Endothelial cell of umbilical vein (primary cell): ENCODE data around the gene SLC38A2. TPM values are rescaled to one million over a fixed set of nuclear protein-coding genes. Genes with fewer than 3 reads are reported as not detected.
A peak's percentile ranks its signal among the peaks of the same experiment; 100 is the strongest.

Source experiments
- BruUV-seq: library from RNA; stranded (reverse); fragments of 400-500 nt; replicated peaks from 2 replicates; lab custom pipeline; 2021; lab: Mats Ljungman, UMichigan
- CTCF ChIA-PET: fragments of 300-600, 350-600 bp; sonication (Branson Sonifier 250); formaldehyde crosslinking; loops from one replicate; lab custom pipeline; 2021; ENCODE audit warnings: antibody characterized with exemption, inconsistent platforms; lab: Charles Lee
- POLR2A ChIA-PET: fragments of 300-600, 350-600 bp; sonication (Branson Sonifier 250); formaldehyde crosslinking; loops from one replicate; lab custom pipeline; 2021; ENCODE audit warnings: antibody characterized with exemption, inconsistent platforms; lab: Charles Lee
- DNase-seq: peaks from one replicate; pipeline ENCODE4 v3.0.0-alpha.2; 2011; ENCODE audit warnings: low read depth, low spot score
- FAIRE-seq: peaks from 2 replicates; lab custom pipeline; 2011; peaks lifted over from hg19 to GRCh38; lab: Jason Lieb, UNC
- H2AFZ ChIP-seq: 2 replicates; pipeline ENCODE4 v1.6.0; 2012; ENCODE audit warnings: low read depth, low read length, control low read depth, inconsistent platforms
- H3K27ac ChIP-seq: 2 replicates; pipeline ENCODE4 v1.5.1; 2011; ENCODE audit warnings: low read depth, mild to moderate bottlenecking, control low read depth, low read length, moderate library complexity; ENCODE audit not compliant: insufficient read depth
- H3K27me3 ChIP-seq, 2 experiments: 2 replicates each; pipeline versions ENCODE4 v1.6.0 to v1.6.1; 2011; ENCODE audit warnings: low read length in 2 of 2, mixed read lengths in 1 of 2; ENCODE audit not compliant: control insufficient read depth in 2 of 2, insufficient read depth in 2 of 2
- H3K36me3 ChIP-seq, 2 experiments: 2 replicates in 1 of 2; 3 replicates in 1 of 2; pipeline ENCODE4 v1.5.1; 2011; ENCODE audit warnings: low read length in 2 of 2, mild to moderate bottlenecking in 1 of 2, moderate library complexity in 1 of 2; ENCODE audit not compliant: control insufficient read depth in 2 of 2, insufficient read depth in 2 of 2; ENCODE audit errors: extremely low read depth in 1 of 2
- H3K4me1 ChIP-seq: 3 replicates; pipeline ENCODE4 v1.5.1; 2011; ENCODE audit warnings: mild to moderate bottlenecking, low read length; ENCODE audit not compliant: control insufficient read depth, insufficient read depth; ENCODE audit errors: extremely low read depth
- H3K4me2 ChIP-seq: 2 replicates; pipeline ENCODE4 v1.6.1; 2011; ENCODE audit warnings: low read length, control low read depth, mixed read lengths; ENCODE audit not compliant: insufficient read depth
- H3K4me3 ChIP-seq, 3 experiments: fragments of 200-600 bp in 1 of 3; sonication (generic), shearing (Covaris generic) in 1 of 3; replicated peaks in 1 of 3; 2 replicates each; pipeline ENCODE4 v1.5.1; 2011 to 2016; ENCODE audit warnings: control low read depth in 3 of 3, low read length in 3 of 3, mild to moderate bottlenecking in 2 of 3, inconsistent platforms in 1 of 3, low read depth in 1 of 3, moderate library complexity in 1 of 3; ENCODE audit not compliant: insufficient read depth in 1 of 3
- H3K79me2 ChIP-seq: 2 replicates; pipeline ENCODE4 v1.6.0; 2012; ENCODE audit warnings: low read length, inconsistent platforms; ENCODE audit not compliant: control insufficient read depth, insufficient read depth
- H3K9ac ChIP-seq: replicated peaks from 2 replicates; pipeline ENCODE3; 2011; ENCODE audit warnings: low read length, control low read depth; ENCODE audit not compliant: insufficient read depth; ENCODE audit errors: extremely low read depth
- H3K9me1 ChIP-seq: replicated peaks from 3 replicates; pipeline ENCODE4 v1.6.0; 2011; ENCODE audit warnings: mild to moderate bottlenecking, low read length; ENCODE audit not compliant: control insufficient read depth, insufficient read depth; ENCODE audit errors: extremely low read depth
- H3K9me3 ChIP-seq: replicated peaks from 2 replicates; pipeline ENCODE4 v1.5.1; 2012; ENCODE audit warnings: low read length, inconsistent platforms; ENCODE audit not compliant: control insufficient read depth, insufficient read depth
- H4K20me1 ChIP-seq: replicated peaks from 2 replicates; pipeline ENCODE3; 2011; ENCODE audit warnings: mild to moderate bottlenecking, low read length; ENCODE audit not compliant: control insufficient read depth, insufficient read depth; ENCODE audit errors: extremely low read depth
- FOS ChIP-seq: IDR thresholded peaks from 2 replicates; pipeline ENCODE4 v1.6.1; 2011; ENCODE audit warnings: mild to moderate bottlenecking, low read length, moderate library complexity, borderline replicate concordance; ENCODE audit not compliant: insufficient read depth
- POLR2A ChIP-seq: IDR thresholded peaks from 2 replicates; pipeline ENCODE4 v1.6.1; 2012; ENCODE audit warnings: low read depth, mild to moderate bottlenecking, control low read depth, low read length
- POLR2AphosphoS5 ChIP-seq: IDR thresholded peaks from 2 replicates; pipeline ENCODE4 v1.6.1; 2012; ENCODE audit warnings: low read depth, mild to moderate bottlenecking, control low read depth, low read length, moderate library complexity; ENCODE audit not compliant: insufficient read depth
- dilution Hi-C: fragments of 300-500 bp; cut with MboI; formaldehyde crosslinking; loops from one replicate; pipeline ENCODE4 v1.15.0; 2019; ENCODE audit warnings: low sequenced_read_pairs; ENCODE audit not compliant: extremely low pct_ligation_motif_present
- intact Hi-C: fragments of 100-400 bp; cut with micrococcal nuclease; formaldehyde crosslinking; loops from one replicate; pipeline ENCODE4 v1.10.0; 2022
- polyA plus RNA-seq, 4 experiments: library from polyadenylated mRNA; depleted of rRNA in 3 of 4; stranded (reverse) in 3 of 4; unstranded in 1 of 4; fragments of >200 nt; gene quantifications; 2 replicates each; pipeline versions ENCODE4 v1.2.1 to v1.2.3, GENCODE V29; 2011 to 2012; ENCODE audit warnings: missing spikeins in 1 of 4
- total RNA-seq: library from RNA; stranded (reverse); gene quantifications from 2 replicates; pipeline ENCODE4 v1.2.3, GENCODE V29; 2021
- TF ChIP-seq, protein P1 (sequence below): IDR thresholded peaks from 2 replicates; pipeline ENCODE4 v1.6.1; 2011; ENCODE audit not compliant: insufficient read depth, insufficient read length

Gene SLC38A2
- total and polyA plus RNA-seq, 2 donors (not counting 3 experiments of a cell fraction or from before 2014, with no cell fraction given): 267 to 427 TPM

DNA sequence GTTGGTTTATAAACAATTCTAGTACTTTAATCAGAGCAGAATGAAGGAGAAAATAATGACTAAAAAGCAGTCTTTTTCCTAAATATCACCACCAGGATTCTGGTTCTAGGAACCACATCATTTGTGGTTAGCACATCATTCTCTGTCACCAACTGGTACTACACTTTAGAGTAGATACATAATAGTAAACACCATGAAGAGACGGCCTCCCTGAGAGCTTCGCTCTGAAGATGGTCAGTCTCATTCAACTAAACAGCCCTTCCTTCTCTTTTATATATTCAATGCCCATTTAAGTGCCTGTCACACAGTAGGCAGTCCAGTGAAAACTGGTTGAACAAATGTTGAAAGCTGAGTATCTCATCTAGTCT is 10.9 kb downstream of the SLC38A2 start:
- H3K9me1 ChIP-seq: no peaks in the 10 kb centered on the region
- no TSS peak for BruUV-seq
- DNase-seq: no peak
- intact Hi-C loops (no loop called here), dilution Hi-C loops (no loop called here)
- no peak overlapping the region for H3K9ac ChIP-seq
- ChIA-PET POLR2A (no interaction called here), CTCF (interaction anchor here (1.2 to 2.2 kb wide), 2 partner anchors 237 to 659 kb away, joined by 3 to 10 read pairs; no protein-coding TSS in a partner anchor)
- H3K79me2 ChIP-seq: peaks cover 27% of the 10 kb centered on the region
- H3K27me3 ChIP-seq: no peaks in the 10 kb centered on the region
- no peak for FAIRE-seq
- no peak overlapping the region for H3K27ac ChIP-seq
- no peak overlapping the region for H2AFZ ChIP-seq
- TF ChIP-seq, protein P1, sequence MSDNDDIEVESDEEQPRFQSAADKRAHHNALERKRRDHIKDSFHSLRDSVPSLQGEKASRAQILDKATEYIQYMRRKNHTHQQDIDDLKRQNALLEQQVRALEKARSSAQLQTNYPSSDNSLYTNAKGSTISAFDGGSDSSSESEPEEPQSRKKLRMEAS: no peak
- TF ChIP-seq POLR2AphosphoS5 (peak; percentile 33), FOS (no peak), POLR2A (peak; percentile 39)
- H3K4me3 ChIP-seq: no peak overlapping the region
- peak overlapping the region; percentile 8 for H3K4me2 ChIP-seq
- no peaks in the 10 kb centered on the region for H3K9me3 ChIP-seq
- peaks cover 33 to 77% of the 10 kb centered on the region in 2 experiments for H3K36me3 ChIP-seq
- peaks cover 50% of the 10 kb centered on the region for H4K20me1 ChIP-seq
- H3K4me1 ChIP-seq: peaks cover 30% of the 10 kb centered on the region

DNA sequence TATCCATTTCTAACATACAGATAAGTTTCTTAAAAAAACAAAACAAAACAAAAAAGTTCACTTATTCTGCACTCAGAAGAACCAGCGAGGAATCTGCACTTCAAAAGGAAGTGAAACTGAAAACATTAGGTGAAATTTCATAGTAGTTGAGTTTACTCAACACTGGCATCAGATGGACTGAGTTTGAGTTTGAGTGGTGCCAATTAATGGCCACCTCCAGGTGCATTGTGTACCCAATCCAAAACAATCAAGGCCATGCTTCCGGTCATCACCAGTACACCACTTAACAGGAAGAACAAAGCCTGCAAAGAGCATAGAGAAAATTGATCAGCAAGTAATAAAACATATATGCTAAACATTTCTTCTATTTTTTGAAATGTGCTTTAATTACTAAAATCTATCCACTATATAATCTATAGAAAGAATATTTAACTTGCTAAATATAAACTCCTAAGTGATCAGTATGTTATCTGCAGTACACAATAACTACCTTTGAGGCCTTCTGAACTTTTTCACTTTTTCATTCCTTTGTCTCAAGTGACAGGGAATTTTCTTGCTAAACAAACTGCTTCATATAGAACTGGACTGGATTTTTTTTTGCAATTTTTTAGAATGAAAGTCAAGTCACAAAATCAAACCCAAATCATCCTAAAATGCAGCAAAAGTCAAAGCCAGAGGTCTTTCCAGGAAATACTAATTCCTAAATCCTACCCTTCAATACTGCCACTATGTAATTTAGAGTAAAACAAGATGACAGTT is 11.5 kb downstream of the SLC38A2 start:
- Histone ChIP-seq H3K79me2 (peaks cover 22% of the 10 kb centered on the region), H3K4me3 (no peak overlapping the region), H3K36me3 (peaks cover 30 to 72% of the 10 kb centered on the region in 2 experiments), H3K27me3 (no peaks in the 10 kb centered on the region), H3K4me2 (peak overlapping the region; percentile 8), H3K9me1 (no peaks in the 10 kb centered on the region), H4K20me1 (peaks cover 47% of the 10 kb centered on the region), H3K4me1 (peaks cover 25% of the 10 kb centered on the region), H3K9ac (no peak overlapping the region), H3K9me3 (no peaks in the 10 kb centered on the region), H3K27ac (no peak overlapping the region), H2AFZ (no peak overlapping the region)
- no peak for FAIRE-seq
- no peak for DNase-seq
- dilution Hi-C loops (no loop called here), intact Hi-C loops (no loop called here)
- TF ChIP-seq POLR2A (peak; percentile 23), POLR2AphosphoS5 (peak; percentile 13), FOS (no peak)
- ChIA-PET POLR2A (no interaction called here), CTCF (interaction anchor here (2.2 kb wide), 1 partner anchor 236 kb away, joined by 10 read pairs; no protein-coding TSS in a partner anchor)
- no TSS peak for BruUV-seq
